GM19240 (cell line): ENCODE measurements around the gene DHX29.

ENCODE experiments used
- DNase-seq: peaks from one replicate; pipeline ENCODE4 v3.0.0; 2011; ENCODE audit warnings: low spot score; ENCODE audit not compliant: insufficient read length

Gene DHX29

DNA sequence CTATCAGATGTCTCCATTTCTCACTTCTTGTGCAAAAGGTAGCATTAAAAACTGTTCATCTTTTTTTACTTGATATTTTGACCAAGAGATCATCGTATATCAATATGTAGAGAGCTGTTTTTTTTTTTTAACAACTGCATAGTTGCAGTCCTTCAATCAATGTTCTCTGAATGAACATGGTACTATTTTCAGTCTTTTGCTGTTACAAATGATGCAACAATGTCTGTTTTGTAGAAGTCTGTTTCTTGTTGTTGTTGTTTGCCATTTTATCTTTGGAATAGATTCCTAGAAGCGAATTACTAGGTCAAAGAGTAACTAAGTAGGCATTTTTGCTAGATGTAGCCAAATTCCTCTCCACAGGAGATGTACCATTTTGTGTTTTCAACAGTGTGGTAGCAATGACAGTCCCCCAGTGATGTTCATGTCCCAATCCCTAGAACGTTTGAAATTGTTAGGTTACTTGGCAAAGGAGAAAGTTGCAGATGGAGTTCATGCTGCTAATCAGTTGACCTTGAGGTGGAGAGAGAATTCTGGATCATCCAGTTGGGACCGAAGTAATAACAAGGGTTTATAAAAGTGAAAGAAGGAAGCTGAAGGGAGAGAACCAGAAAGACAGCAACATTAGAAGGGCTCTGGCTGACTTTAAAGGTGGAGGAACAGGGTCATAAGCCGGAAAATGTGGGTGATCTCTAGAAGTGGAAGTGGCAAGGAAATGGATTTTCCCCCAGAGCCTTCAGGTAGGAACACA lies 6.5 kb upstream of the DHX29 start:
- no peak for DNase-seq

DNA sequence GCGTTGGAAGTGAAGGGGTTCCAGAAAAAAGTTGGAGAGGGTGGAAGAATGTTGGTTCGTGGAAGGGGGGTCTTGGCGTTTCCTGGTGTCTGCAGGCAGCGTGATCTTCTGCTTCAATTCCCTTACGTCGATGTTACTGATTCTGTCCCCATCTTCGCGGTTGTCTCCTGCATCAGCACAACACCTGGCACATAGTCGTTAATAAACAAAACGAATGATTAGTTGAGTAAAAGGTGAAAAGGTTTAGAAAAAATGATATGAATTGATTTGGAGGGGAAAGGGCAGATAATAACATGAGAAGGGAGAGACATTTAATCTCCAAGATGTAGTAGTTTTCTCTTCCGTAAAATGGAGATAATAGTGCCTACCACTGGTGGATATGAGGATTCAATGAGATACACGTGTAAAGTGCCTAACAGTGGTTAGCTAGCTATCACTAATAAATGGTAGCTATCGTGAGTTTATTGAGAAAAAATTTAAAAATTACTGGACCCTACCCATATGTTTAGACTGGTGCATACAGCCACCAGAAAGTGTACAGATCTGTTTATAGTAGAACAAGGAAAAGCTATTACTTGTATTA lies 851 bp upstream of the DHX29 start:
- DNase-seq = no peak

DNA sequence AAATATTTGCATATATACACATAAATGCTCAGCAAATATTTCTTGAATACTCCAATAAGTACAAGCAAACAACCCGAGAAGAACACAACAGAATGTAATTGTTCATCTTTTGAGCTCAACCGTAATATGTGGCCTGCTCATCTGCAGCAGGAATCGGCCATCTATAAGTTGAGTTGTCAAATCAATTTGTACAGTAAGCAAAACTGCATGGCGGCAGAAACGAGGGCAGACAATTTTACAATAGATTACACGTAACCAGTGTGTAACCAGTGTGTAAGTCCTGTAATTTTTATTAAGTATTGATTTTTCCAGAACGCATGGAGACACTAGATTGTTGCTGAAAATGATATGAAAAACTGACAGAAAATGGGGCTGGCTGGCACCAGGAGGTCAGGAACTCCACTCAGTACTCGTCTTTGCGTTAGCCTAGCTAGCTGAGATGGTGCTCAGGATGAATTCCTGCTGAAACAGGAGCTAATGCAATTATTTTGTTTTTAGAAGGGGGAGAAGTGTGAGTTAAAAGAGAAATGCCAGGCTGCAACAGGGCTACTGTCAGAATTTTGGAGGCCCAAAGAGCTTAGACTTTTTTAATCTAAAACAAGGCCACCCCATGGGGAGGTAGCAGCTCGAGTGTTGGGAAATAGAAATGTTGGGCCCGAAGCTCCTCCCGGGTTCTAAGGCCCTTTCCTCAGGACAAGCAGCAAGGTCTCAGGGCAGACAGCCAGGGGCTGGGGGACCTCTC lies 682 bp downstream of the DHX29 start:
- DNase-seq = no peak

DNA sequence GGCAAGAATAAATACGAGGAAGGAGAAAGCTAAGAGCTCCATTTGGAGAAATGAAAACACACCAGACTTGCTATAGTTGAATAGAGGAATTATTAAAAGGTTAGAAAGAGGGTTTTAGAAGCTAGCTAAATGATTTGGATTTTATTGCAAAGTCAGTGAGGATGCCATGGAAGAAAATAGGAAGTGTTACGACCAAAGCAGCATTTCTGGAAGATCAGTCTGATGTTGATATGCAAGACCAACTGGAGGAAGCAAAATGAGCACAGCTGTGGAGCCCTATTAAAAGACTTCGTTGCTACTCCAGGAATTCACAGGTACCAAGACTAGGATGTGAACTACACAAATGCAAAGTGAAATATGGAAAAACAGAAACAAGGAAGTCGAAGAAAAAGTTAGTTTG lies 2.1 kb downstream of the DHX29 start:
- DNase-seq = no peak

DNA sequence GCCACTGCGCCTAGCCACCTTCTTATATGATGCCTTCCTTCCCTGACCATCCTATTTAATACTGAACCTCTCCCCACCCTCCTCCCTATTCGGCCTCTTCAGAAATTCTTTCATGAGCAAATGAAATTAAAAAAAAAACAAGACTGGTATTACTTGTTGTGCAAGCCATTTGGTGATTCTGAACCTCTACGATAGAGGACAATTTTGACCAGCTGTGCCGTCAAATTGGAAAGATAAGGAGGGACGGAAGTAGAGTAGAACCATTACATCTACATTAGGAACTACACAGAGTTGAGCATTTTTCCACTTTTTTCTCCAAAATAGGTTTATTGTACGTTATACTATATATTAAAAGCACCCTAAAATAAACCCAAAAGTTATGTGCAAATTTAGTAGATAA lies 2.9 kb downstream of the DHX29 start:
- no peak for DNase-seq

DNA sequence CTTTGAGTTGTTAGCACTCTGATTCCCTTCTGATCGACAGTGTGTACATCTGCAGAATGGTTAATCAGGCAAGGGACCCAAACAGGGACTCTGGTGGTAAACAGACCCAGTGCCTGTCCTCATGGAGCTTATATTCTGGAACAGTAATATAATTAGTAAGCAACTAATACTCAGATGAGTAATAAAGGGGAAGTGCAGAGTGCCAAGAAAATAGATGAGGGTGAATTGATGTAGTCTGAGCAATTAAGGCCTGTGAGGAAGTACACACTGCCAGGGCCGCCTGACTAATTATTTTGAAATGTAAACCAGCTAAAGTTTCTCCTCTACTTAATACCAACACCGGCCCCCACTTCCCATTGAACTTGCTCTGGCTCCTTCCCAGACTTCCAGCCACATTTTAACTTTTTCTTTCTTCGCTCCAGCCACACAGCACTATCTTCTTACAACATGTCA lies 4.2 kb downstream of the DHX29 start:
- DNase-seq = no peak

DNA sequence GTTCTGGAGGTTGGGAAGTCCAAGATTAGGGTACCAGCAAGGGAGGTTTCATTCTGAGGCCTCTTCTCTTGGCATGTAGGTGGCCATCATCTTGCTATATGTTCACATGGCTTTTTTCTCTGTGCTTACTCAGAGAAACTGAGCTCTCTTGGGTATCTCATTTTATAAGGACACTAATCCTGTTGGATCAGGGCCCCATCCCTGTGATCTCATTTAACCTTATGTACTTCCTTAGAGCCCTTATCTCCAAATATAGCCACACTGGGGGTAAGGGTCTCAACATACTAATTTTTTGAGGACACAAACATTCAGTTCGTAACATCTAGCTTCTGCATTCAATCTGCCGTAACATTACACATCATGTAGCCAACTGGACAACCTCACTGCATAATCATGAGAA lies 6.6 kb downstream of the DHX29 start:
- DNase-seq = no peak

DNA sequence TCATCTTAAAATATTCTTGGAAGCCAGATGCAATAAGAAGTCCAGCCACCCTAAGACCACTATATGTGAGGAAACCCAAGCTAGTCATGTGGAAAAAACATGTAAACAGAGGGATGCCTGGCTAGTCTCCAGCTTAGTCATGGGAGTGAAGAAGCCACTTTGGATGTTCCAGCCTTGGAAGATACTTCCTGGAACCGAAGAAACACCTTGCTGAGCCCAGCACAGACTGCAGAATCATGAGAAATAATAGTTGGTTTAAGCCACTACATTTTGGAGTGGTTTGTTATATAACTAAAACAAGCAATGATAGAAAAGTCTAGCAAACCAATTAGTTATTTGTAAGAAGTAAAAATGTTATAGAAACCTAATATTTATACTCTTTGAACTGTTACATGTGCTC lies 12.6 kb downstream of the DHX29 start:
- no peak for DNase-seq

DNA sequence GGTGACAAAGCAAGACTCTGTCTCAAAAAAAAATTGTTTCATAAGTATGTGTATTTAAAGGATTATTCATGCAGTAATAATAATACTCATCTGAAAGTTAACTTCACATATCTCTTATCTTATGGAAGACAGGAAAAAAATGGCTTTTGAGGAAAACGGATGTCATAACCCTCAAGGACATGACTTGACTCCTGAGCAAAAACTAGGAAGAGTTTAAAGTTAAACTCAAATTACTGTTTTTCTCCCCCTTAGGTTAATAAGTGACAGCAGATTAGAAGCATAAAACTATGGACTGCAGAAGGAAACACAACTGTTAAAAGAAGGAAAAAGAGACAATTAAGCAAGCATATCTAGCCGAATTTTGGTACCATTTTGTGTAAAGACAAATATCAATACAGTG lies 16.5 kb downstream of the DHX29 start:
- no peak for DNase-seq

DNA sequence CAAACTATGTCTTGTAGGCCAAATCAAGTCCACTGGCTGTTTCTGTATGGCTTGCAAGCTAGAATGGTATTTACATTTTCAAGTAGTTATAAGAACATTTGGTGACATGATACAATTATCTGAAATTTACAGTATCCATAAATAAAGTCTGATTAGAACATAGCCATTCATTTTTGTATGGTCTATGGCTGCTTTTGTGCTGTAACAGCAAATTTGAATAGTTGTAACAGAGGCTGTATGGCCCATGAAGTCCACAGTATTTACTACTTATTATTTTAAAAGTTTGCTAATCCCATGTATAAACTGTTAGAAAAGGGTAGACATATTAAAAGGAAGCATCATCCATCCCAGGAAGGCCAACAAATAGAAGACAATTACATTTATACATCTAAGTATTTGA lies 17.7 kb downstream of the DHX29 start:
- DNase-seq = no peak

DNA sequence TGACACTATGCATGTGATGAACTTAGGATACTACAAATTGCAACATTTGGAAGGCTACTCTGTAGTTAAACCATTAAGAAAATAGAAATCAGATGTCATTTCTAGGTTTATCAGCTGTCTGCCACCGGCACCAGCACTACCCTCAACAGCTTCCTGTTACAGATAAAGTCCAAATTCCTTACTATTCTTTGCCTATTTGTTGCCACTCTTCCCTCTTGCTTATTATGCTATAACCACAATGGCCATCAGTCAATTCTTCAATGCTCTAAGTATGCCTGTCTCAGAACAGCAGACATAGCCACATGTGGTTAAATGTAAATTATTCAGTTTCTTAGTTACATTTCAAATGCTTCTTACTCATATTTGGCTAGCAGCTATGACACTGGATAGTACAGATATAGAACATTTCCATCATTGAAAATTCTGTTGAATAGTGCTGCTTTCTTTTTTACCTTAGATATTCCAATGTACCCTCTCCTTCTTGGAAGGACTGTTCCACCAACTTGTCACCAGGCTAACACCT lies 21.0 kb downstream of the DHX29 start:
- DNase-seq = no peak

DNA sequence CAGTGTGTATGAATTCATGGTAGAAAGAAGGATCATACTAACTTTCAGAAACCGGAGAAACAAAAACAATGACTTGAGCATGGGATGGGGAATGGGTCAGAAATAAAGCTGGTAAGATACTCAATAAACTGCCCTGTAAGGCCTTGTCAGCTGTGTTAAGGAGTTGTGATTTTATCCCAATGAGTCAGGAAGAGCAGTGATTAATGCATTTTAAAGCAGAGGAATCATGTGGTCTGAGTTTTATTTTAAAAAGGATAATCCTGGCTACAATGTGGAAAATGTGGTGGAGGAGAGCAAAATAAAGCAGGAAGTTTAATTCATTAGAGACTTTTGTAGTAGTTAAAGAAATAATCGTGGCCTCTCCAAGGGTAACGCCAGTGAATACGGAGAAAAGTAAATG lies 28.7 kb downstream of the DHX29 start:
- no peak for DNase-seq

DNA sequence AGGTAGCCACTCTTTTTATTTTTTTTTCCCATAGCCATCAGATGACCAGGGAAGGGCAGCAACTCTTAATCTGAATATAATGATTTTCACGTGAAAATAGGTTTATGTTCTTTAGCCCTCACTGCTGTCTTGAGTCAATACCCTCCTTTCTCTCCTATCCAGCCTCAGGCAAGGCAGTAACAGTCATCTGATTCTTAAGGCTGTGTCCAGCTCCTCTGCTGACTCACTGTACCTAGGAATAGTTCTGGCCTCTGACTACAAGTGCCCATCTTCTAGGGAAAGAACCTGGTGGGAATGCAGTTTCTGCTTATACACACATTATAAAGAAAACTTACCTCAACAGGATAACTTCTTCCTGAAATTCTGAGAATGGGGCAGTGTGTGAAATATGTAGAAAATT lies 30.7 kb downstream of the DHX29 start:
- DNase-seq = no peak

DNA sequence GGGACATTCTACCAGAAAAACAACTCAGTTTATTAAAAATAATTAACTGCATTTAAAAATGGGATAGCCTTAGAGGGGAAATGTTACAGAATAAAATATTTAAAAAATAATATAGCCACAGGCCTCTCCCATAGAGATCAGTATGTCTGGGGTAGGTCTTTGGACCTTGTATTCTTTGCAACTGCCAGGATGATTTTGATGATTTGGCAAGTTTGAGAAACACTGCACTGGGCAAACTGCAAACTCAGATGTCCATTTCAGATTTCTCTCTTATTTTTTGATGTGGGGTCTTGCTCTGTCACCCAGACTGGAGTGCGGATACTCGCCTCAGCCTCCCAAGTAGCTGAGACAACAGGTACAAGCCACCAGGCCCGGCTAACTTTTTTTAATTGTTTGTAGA lies 49.2 kb downstream of the DHX29 start:
- no peak for DNase-seq

DNA sequence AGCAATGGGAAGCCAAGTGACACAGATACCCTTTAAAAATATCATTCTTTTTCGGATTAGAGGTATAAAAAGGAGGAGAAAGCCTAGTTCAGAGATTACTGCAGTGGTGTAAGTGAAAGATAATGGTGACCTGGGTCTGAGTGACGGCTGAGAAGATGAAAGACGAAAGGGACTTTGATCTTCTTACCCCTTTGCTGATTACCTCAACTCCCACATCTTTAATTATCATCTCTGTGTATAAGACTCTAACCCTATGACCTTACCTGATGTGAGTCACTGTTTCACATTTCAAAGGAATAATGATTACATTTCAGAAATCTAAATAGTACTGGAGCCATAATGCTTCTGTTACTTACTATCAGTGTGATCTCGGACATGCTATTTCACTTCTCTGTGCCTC lies 52.7 kb downstream of the DHX29 start:
- no peak for DNase-seq

DNA sequence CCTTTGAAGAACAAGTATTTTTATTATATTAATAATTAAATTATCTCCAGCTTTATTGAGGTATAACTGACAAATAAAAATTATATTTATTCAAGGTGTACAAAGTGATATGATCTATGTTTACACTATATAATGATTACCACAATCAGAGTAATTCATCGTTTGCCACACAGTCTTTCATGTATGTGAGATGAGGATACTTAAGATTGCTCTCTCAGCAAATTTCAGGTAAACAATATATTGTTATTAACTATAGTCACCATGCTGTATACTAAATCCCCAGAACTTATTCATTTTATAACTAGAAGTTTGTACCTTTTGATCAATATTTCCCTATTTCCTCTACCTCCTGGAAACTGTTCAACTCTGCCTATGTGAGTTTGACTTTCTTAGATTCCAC lies 57.4 kb downstream of the DHX29 start:
- DNase-seq = no peak

DNA sequence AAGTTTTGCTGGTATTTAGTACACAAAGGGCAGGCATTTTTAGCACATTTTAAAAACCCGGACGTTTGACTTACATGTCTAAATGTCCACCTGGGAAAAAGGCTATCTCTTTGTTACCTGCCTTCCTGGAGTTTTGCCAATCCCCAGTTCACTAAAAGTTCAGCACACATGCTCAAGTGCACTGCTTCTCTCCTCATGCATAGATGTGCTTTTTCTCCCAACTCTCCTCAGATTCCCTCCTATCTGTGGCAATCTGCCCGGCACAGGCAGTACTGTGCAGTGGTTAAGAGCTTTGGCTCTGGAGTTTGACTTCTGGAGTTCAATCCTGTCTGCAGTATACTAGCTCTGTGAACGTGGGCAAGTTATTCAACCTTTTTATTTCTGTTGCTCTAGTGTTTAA lies 65.7 kb downstream of the DHX29 start:
- no peak for DNase-seq

DNA sequence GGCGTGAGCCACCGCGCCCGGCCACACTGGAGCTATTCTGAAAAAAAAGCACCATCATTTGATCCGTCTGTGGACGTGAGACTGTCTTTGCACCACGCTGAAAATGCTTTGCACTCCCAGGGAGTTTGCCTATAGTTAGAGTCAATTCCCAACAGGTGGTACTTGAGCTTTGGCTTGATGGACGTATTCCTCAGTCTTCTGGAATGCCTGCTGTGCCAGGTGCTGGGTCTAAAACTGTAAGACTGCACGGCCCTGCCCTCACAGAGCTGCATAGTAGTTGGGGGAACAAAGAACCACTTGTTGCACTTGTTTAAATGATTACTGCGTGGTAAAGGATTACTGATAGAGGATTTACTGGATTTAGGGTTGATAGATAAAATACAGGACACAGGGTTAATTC lies 70.7 kb downstream of the DHX29 start:
- DNase-seq = no peak

DNA sequence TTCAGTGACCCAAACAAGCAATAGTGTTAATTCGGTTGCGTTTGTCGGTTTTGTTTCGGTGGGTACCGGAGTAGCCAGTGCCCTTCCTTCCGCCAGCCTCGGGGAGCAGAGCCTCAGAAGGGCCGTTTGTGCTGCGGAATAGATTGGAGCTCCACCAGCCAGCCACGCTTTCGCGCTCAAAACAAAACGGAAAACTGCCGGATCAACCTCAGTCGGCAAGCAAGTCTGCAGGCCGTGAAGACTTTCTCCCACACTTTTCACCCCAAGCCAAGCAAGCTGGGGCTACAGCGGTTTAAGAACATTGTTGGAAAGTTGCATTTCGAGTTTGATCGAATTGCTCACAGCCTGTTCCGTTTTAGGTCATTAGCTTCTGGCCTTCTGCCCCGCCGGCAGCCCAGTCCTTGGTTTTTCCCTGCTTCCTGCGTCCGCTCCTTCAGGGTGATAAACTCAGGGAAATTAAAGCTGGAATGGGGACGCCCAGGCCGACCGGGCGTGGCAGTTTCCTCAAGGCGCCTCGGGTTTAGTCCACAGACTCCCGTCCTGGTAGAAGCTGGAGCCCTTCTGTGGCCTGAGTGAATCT lies 73.3 kb downstream of the DHX29 start:
- DNase-seq = no peak

DNA sequence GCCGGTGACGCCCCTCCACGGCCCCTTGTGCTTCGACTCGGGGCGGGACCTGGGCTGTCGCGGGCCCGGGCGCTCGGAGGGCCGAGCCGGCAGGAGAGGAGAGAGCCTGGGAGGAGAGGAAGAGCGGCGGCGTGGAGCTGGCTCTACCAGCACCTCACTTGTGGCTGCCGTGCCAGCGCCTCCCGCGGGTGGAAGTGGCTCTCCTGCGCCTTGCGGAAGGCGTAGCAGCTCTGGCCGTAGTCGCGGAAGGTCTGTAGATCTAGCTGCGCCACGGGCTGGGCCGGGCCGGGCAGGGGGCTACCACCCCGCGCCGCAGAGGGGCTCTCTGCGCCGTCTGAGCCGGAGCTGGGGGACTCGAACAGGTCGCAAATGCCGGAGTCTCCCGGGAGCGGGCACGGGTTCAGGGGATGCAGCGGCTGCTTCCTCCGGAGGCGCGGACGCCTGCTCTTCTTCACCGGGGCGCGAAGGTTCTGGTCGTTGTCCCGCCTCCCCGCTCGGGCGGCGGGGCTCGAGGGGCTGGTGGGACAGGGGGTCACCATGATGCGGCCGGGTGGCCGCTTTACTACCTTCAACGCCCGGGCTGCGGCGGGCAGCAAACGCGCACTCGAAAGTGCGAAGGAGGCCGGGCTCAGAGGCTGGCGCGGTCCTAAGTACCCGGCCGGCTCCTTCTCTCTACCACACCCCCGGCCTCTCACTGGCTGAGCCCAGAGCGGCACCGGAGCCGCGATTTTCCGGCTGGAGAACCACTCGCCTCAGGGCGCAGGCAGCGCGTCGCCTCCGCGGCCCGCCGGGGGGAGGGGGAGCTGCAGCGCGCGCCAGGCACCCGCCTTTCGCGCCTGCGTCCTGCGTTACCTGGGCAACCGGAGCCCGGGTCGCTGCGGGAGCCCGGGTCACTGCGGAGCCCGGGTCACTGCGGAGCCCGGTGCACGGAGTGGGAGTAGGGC lies 74.2 kb downstream of the DHX29 start, which contains the start of gene CCNO:
TSS of gene CCNO (minus strand) at position 624 of the 944 bp plus-strand sequence. CDS start at position 539, 85 bp downstream.
- no peak for DNase-seq
